GM12865 (cell line): ENCODE measurements around the gene PLEKHG4B.

Experiments used
- DNase-seq: peaks from one replicate; pipeline ENCODE4 v3.0.0; 2010; ENCODE audit warnings: low read depth
- H3K4me3 ChIP-seq: 2 replicates; pipeline ENCODE4 v1.5.1; 2011; ENCODE audit warnings: mild to moderate bottlenecking, low read depth, low read length, control low read depth
- TF ChIP-seq, protein P1 (sequence below): IDR thresholded peaks from 2 replicates; pipeline ENCODE4 v1.5.1; 2011; ENCODE audit warnings: low read length, control low read depth, low read depth, inconsistent platforms; ENCODE audit not compliant: insufficient read depth; ENCODE audit errors: missing control alignments

PLEKHG4B gene

DNA sequence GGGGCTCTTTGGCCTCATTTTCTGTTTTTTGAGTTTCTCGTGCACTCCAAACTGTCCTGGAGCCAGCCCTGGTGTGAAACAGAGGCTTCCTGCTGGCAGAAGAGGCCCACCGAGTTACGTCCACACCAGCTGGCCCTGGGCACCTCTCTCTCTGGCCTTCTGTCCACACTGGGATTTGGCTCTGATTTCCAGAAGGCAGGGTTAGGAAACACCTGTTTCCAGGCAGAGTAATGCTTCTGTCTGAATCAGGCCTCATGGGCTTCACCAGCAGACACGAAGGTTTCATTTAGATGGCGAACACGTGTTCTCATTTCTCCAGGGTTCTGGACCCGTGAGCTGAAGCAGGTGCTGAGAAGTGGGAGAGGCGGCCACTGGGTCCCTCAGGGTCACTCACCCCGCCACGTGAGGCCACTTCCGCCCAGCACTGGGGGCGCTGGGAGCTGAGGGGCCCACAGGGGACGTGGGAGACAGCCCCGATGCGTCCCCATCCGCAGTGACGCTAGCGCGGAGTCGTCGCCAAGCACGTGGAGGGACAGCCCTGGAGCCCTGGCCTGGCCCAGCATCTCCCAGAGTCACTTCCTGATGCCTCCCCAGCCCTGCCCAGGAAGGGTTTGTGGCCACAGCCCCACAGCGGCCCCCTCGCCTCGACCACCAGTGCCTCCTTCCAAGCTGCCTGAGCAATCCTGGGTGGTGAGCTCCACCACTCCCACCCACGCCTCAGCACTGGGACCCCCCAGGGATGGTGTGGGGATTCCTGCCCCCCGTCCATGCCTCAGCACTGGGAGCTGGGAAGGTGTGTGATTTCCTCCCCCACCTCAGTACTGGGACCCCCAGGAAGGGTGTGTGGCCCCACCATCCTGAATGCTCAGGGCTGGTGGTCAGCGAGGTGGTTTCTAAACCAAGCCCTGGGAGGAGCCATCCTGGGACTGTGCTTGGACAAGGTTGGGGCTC is 94.4 kb downstream of the PLEKHG4B start:
- no peak overlapping the region for H3K4me3 ChIP-seq
- TF ChIP-seq, protein P1, sequence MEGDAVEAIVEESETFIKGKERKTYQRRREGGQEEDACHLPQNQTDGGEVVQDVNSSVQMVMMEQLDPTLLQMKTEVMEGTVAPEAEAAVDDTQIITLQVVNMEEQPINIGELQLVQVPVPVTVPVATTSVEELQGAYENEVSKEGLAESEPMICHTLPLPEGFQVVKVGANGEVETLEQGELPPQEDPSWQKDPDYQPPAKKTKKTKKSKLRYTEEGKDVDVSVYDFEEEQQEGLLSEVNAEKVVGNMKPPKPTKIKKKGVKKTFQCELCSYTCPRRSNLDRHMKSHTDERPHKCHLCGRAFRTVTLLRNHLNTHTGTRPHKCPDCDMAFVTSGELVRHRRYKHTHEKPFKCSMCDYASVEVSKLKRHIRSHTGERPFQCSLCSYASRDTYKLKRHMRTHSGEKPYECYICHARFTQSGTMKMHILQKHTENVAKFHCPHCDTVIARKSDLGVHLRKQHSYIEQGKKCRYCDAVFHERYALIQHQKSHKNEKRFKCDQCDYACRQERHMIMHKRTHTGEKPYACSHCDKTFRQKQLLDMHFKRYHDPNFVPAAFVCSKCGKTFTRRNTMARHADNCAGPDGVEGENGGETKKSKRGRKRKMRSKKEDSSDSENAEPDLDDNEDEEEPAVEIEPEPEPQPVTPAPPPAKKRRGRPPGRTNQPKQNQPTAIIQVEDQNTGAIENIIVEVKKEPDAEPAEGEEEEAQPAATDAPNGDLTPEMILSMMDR, result no peak
- DNase-seq, result no peak

DNA sequence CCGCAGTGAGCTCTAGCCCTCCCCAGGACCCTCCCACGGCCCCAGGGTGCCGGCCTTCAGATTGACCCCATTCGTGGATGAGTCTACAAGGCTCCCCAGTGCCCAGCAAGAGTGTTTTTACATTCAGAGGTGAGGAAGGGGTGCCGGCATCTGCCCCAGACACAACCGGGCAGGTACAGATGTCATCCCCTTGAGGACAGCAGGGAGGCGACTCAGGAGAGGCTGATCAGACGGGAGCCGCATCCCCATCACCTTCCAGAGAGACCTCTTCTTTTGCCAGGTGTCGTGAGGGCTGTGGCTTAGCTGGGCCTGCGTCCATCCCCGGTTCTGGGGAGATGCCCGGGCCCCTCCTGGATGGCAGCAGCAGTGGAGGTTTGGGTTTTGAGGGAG is 95.1 kb downstream of the PLEKHG4B start:
- DNase-seq, result no peak
- TF ChIP-seq, protein P1, result no peak
- no peak overlapping the region for H3K4me3 ChIP-seq

DNA sequence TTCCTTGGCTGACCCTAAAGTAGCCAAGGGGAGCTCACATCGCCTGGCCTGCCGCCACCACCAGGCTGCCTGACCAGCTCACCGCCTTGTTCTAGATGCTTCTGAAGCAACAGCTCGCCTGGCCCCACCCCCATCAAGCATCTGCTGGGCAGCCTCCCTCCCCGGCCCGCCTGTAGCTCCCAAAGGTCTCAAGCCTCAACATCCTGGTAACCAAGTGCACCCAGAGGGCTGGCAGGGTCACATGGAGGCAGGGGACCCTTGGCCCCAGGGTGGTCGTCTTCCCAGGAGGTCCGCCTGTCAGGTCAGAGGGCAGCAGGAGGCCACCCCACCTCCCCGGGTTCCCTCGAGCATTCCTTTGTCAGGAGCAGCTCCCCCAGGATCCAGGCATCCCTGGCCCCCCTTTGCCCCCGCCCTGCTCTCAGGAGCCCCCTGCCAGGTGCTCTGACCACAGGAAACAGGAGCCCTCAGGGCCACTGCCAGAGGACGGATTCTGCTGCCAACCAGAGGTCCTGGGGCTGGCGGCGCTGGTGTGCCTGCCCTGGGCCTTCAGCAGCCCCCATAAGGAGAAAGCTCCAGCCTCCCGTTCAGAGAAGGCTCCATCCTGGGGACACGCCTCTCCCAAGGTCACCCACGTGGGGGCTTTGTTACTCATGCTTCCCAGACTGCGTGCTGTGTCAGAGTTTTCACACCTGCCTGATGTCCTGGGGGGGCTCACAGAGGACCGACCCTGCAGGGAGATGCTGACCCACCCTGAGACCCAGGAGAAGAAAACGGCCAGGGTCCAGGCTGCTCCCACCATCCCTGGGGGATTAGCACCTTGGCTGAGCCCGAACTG is 95.9 kb downstream of the PLEKHG4B start:
- H3K4me3 ChIP-seq, result no peak overlapping the region
- no peak for DNase-seq

DNA sequence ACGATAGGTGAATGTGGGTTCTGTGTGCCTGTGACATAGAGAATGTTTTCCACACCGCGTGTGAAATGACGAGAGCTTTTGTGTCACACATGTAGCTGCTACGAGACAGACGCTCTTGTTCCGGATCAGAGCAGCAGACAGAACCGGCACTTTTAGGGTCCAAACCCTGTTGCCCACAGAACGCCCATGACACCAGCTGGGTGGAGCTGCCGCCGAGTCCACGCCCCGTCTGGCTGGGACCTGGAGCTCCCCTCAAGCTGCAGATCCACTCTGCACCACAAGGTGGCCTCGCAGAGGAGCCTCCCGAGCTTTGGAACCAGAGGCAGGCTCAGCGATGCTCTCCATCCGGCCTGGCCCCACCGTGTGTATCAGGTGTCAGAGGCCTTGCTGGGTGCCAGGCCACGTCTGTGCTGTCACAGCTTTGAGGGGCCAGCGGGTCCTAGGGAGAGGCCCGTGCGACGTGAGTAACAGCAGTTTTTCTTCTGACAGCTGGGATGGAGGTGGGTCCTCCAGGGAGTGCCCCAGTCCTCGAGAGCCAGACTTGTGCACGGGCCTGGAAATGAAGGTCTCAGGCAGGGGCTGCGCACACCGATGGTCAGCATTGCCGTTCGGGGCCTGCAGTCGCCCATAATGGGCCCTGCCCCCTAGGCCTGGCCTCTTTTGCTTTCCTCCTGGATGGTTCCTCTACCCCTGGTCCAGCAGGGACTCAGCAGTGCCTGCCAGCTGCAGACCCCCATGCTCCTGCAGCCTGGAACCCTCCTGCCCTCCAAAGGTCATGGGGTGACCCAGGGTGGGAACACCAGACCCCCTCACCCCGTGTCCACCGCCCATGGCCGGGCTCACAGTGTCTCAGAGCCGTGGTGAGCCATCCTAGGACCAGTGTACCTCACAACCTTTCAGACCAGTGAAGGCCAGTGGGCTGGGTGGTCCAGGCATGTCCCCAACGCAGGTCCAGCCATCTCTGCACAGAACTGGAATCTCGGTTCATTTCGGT is 96.8 kb downstream of the PLEKHG4B start:
- TF ChIP-seq, protein P1, result peak; percentile 97
- DNase-seq, result peak; percentile 90
- no peak overlapping the region for H3K4me3 ChIP-seq

More for the DNA sequence above, 95.9 kb downstream of the PLEKHG4B start:
- TF ChIP-seq, protein P1, result no peak

DNA sequence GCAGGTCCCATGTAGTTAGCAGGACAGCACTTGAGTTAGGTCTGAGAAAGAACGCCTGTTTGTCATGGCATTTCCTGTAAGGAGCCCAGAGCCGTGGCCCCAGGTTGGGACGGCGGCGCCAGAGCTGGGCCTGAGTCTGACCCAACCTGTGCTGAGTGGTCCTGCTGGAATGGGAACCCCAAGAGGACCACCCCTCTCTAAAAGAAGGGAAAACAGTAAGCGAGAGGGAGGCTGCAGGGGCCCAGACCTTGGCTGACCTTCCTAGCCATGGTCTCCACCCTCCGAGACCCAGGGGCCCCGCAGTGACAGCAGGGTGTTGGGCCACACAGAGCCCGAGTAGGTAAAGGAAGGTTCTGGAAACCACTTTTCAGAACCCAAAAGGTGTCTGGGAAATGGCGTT is 97.5 kb downstream of the PLEKHG4B start:
- DNase-seq, result no peak
- H3K4me3 ChIP-seq, result no peak overlapping the region

More for the DNA sequence above, 97.5 kb downstream of the PLEKHG4B start:
- TF ChIP-seq, protein P1, result no peak
